Prostate gland (tissue), 2 donors: ENCODE measurements around the gene AVEN.

ENCODE experiments used
- POLR2AphosphoS5 ChIP-seq: sonication (generic); formaldehyde crosslinking; IDR thresholded peaks from one replicate; pipeline ENCODE4 v1.6.1; 2017; ENCODE audit warnings: antibody characterized with exemption
- TF ChIP-seq, protein P1 (sequence below), 4 experiments: fragments of 200-600 bp in 2 of 4; fragments of 450-650 bp in 2 of 4; sonication (generic) in 2 of 4; IDR thresholded peaks; 1 replicate in 3 of 4; 2 replicates in 1 of 4; pipeline ENCODE4 v1.5.1; 2016 to 2019; ENCODE audit warnings: antibody characterized with exemption in 4 of 4, mild to moderate bottlenecking in 2 of 4, moderate library complexity in 2 of 4

DNA sequence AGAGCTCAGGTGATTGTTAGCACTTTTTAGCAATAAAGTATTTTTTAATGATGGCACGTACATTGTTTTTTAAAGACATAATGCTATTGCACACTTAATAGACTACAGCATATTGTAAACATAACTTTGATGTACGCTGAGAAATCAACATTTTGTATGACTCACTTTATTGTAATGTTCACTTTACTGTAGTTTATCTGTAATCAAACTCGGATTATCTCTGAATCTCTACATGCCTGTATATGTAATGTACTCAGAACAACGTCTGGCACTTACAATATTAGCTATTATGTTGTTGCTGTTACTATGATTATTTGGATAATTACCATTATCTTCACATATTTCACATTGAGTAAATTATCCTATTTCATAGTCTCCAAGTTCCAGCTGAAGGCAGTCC lies 208.7 kb downstream of the AVEN start:
- no peak for TF ChIP-seq POLR2AphosphoS5
- TF ChIP-seq, protein P1, sequence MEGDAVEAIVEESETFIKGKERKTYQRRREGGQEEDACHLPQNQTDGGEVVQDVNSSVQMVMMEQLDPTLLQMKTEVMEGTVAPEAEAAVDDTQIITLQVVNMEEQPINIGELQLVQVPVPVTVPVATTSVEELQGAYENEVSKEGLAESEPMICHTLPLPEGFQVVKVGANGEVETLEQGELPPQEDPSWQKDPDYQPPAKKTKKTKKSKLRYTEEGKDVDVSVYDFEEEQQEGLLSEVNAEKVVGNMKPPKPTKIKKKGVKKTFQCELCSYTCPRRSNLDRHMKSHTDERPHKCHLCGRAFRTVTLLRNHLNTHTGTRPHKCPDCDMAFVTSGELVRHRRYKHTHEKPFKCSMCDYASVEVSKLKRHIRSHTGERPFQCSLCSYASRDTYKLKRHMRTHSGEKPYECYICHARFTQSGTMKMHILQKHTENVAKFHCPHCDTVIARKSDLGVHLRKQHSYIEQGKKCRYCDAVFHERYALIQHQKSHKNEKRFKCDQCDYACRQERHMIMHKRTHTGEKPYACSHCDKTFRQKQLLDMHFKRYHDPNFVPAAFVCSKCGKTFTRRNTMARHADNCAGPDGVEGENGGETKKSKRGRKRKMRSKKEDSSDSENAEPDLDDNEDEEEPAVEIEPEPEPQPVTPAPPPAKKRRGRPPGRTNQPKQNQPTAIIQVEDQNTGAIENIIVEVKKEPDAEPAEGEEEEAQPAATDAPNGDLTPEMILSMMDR (IDR thresholded peaks at IDR 0.05) = no peak
